DOHH2 (cell line): ENCODE data around the gene BSPRY.
"Not testable (repeated sequence)": the region's sequence is repeated elsewhere in the genome, so short reads cannot be mapped to it uniquely, and the experiment has no call there.

Experiments used
- H3F3A ChIP-seq: fragments of 200-600 bp; sonication (generic), shearing (Covaris generic); 2 replicates; pipeline ENCODE4 v1.6.0; 2016; ENCODE audit warnings: antibody characterized with exemption, mild to moderate bottlenecking; ENCODE audit not compliant: control insufficient read depth, insufficient read depth
- H3K27ac ChIP-seq: fragments of 200-600 bp; sonication (generic); 2 replicates; pipeline ENCODE4 v1.5.1; 2014; ENCODE audit warnings: low read depth, mild to moderate bottlenecking, low read length, moderate library complexity
- H3K27me3 ChIP-seq: fragments of 200-600 bp; sonication (generic); 2 replicates; pipeline ENCODE4 v1.6.1; 2014; ENCODE audit warnings: mild to moderate bottlenecking, low read length, mixed read lengths; ENCODE audit not compliant: control insufficient read depth
- H3K36me3 ChIP-seq: fragments of 200-600 bp; sonication (generic); 2 replicates; pipeline ENCODE4 v1.6.1; 2014; ENCODE audit warnings: mild to moderate bottlenecking, low read length, moderate library complexity, mixed read lengths; ENCODE audit not compliant: control insufficient read depth
- H3K4me1 ChIP-seq: fragments of 200-600 bp; sonication (generic); 2 replicates; pipeline ENCODE4 v1.6.1; 2014; ENCODE audit warnings: mild to moderate bottlenecking, low read length, mixed read lengths; ENCODE audit not compliant: control insufficient read depth
- H3K4me2 ChIP-seq: fragments of 200-600 bp; sonication (generic); 2 replicates; pipeline ENCODE4 v1.6.0; 2014; ENCODE audit warnings: mild to moderate bottlenecking, low read length, moderate library complexity
- H3K4me3 ChIP-seq: fragments of 200-600 bp; sonication (generic); 2 replicates; pipeline ENCODE4 v1.5.1; 2014; ENCODE audit warnings: mild to moderate bottlenecking, low read length, mixed read lengths
- H3K79me2 ChIP-seq: fragments of 200-600 bp; sonication (generic); 2 replicates; pipeline ENCODE4 v1.6.1; 2014; ENCODE audit warnings: mild to moderate bottlenecking, low read length, mixed read lengths; ENCODE audit not compliant: control insufficient read depth
- H3K9me2 ChIP-seq: fragments of 200-600 bp; sonication (generic); replicated peaks from 2 replicates; pipeline ENCODE4 v1.6.1; 2014; ENCODE audit warnings: mild to moderate bottlenecking, low read length, mixed read lengths; ENCODE audit not compliant: control insufficient read depth
- H3K9me3 ChIP-seq: fragments of 200-600 bp; sonication (generic); 2 replicates; pipeline ENCODE4 v1.6.1; 2014; ENCODE audit warnings: antibody characterized with exemption, low read length, mixed read lengths; ENCODE audit not compliant: control insufficient read depth, insufficient read depth
- H4K20me1 ChIP-seq: fragments of 200-600 bp; sonication (generic); 2 replicates; pipeline ENCODE4 v1.6.0; 2014; ENCODE audit warnings: low read depth, mild to moderate bottlenecking, antibody characterized with exemption, low read length, moderate library complexity; ENCODE audit not compliant: control insufficient read depth, insufficient read depth
- EZH2phosphoT487 ChIP-seq: fragments of 200-600 bp; sonication (generic); IDR thresholded peaks from 2 replicates; pipeline ENCODE4 v1.6.1; 2017; ENCODE audit warnings: borderline replicate concordance, mild to moderate bottlenecking, antibody characterized with exemption, low read length, moderate library complexity, mixed read lengths
- TF ChIP-seq, protein P1 (sequence below): fragments of 200-600 bp; sonication (generic); IDR thresholded peaks from one replicate; pipeline ENCODE4 v1.5.1; 2014; ENCODE audit warnings: antibody characterized with exemption, mild to moderate bottlenecking, low read depth, low read length; ENCODE audit not compliant: poor library complexity, severe bottlenecking

BSPRY gene

DNA sequence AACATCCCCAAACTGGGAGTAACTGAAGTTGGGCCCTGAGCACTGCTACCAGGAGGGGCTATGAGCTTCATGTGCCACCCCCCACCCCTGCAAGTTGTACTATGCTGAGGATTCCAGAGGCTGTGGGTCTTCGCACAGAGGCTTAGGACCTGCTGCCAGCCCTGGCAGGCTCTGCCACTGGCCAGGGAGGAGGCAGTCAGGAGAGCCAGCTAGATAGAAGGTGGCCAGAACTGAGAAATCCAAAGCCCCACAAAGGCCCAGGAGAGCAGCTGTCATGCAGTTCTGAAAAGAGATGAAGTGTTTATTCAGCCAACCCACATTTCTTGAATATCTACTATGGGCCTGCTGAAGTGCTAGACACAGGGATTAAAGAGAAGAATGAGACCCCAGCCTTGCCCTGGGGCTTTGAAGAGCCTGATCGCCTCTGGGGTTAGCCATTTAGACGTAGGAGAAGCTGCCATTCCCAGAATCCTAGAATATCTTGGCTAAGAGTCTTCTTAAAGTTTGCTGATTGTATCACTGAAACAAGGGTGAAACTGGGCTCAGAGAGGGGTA lies 50.4 kb downstream of the BSPRY start:
- no peaks in the 10 kb centered on the region for H3K27me3 ChIP-seq
- TF ChIP-seq, protein P1, sequence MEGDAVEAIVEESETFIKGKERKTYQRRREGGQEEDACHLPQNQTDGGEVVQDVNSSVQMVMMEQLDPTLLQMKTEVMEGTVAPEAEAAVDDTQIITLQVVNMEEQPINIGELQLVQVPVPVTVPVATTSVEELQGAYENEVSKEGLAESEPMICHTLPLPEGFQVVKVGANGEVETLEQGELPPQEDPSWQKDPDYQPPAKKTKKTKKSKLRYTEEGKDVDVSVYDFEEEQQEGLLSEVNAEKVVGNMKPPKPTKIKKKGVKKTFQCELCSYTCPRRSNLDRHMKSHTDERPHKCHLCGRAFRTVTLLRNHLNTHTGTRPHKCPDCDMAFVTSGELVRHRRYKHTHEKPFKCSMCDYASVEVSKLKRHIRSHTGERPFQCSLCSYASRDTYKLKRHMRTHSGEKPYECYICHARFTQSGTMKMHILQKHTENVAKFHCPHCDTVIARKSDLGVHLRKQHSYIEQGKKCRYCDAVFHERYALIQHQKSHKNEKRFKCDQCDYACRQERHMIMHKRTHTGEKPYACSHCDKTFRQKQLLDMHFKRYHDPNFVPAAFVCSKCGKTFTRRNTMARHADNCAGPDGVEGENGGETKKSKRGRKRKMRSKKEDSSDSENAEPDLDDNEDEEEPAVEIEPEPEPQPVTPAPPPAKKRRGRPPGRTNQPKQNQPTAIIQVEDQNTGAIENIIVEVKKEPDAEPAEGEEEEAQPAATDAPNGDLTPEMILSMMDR: no peak
- no peak for TF ChIP-seq EZH2phosphoT487
- H3K36me3 ChIP-seq: no peaks in the 10 kb centered on the region
- H3F3A ChIP-seq: peaks cover 5% of the 10 kb centered on the region; the same call in 1 of the 2 replicates
- H4K20me1 ChIP-seq: no peaks in the 10 kb centered on the region
- no peaks in the 10 kb centered on the region for H3K9me2 ChIP-seq
- H3K4me3 ChIP-seq: no peak overlapping the region; the same call in 1 of the 2 replicates
- H3K27ac ChIP-seq: no peak overlapping the region
- H3K79me2 ChIP-seq: peaks cover 3% of the 10 kb centered on the region; the same call in 1 of the 2 replicates
- H3K4me1 ChIP-seq: peaks cover 12% of the 10 kb centered on the region
- peak overlapping the region; percentile 66 for H3K4me2 ChIP-seq
- H3K9me3 ChIP-seq: no peaks in the 10 kb centered on the region

DNA sequence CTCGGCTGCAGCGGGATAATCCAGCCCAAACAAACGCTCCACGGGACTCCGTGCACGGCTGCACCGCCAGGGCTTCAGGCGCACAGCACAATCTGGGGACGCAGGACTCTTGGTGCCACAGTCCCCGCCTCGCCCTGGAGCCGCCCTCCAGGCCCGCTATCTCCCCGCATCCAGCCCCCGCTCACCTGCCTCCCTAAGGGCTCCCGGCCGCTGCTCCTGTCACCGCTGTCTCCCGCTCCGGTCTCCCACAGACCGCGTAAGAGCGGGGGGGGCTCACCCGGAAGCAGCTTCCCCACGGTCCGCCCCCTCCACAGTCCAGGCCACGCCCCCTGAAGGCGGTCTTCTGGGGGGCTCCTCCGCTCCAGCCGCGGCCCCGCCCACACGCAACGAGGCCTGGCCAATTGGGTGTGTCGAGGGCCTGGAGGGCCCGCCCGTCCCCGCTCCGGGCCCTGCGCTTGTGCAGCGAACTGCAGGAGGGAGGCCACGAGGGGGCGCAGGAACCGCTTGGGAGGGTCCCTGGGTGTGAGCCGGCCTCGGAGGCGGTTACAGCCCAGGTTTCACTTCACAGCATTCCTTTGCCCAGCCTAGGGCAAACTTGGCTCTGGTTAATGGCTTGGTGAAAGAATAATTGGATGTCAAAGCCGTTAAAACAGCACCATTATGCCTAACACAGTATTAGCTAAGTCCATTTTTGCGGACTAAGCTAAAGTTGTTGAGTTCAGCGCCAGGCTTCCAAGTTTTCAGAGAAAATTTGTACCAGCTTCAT lies 51.9 kb downstream of the BSPRY start, which contains the start of gene ALAD:
Gene ALAD (minus strand): TSS at position 258 of the 766 bp plus-strand sequence. CDS start 7,725 bp downstream, outside the sequence.
- H3K79me2 ChIP-seq: peaks cover 3% of the 10 kb centered on the region; the same call in 1 of the 2 replicates
- H3F3A ChIP-seq: peaks cover 5% of the 10 kb centered on the region; the same call in 1 of the 2 replicates
- H3K4me1 ChIP-seq: peaks cover 12% of the 10 kb centered on the region
- H4K20me1 ChIP-seq: no peaks in the 10 kb centered on the region
- no peaks in the 10 kb centered on the region for H3K36me3 ChIP-seq
- H3K9me2 ChIP-seq: no peaks in the 10 kb centered on the region
- no peaks in the 10 kb centered on the region for H3K27me3 ChIP-seq
- TF ChIP-seq, protein P1: peak; percentile 85
- TF ChIP-seq EZH2phosphoT487: no peak
- no peak within 1 kb of the TSS for H3K27ac ChIP-seq
- no peaks in the 10 kb centered on the region for H3K9me3 ChIP-seq
- H3K4me2 ChIP-seq: peak within 1 kb of the TSS; percentile 68
- H3K4me3 ChIP-seq: peak within 1 kb of the TSS; percentile 89

DNA sequence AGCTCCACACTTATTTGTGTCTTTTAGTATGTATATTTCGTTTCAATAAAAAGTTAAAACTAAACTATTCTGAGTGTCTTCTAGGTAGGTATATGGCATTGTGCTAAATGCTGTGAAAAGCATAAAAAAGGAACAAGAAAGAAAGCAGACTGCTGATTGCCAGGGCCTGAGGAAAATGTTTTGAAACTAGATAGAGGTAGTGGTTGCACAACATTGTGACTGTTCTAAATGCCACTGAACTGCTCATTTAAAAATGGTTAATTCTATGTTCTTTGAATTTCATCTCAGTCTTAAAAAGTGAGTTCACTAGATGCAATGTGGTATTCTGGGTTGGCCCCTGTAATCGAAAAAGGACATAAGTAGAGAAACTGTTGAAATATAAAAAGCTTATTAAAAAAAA lies 54.3 kb downstream of the BSPRY start:
- Histone ChIP-seq H3K27me3 (no peaks in the 10 kb centered on the region), H3K9me3 (no peaks in the 10 kb centered on the region), H3K36me3 (peaks cover 17% of the 10 kb centered on the region), H3F3A (peaks cover 21% of the 10 kb centered on the region), H4K20me1 (no peaks in the 10 kb centered on the region), H3K4me2 (no peak overlapping the region), H3K27ac (no peak overlapping the region), H3K9me2 (no peaks in the 10 kb centered on the region), H3K4me1 (peaks cover 28% of the 10 kb centered on the region), H3K79me2 (peaks cover 18% of the 10 kb centered on the region), H3K4me3 (no peak overlapping the region)
- no peak for TF ChIP-seq EZH2phosphoT487
- TF ChIP-seq, protein P1: no peak

DNA sequence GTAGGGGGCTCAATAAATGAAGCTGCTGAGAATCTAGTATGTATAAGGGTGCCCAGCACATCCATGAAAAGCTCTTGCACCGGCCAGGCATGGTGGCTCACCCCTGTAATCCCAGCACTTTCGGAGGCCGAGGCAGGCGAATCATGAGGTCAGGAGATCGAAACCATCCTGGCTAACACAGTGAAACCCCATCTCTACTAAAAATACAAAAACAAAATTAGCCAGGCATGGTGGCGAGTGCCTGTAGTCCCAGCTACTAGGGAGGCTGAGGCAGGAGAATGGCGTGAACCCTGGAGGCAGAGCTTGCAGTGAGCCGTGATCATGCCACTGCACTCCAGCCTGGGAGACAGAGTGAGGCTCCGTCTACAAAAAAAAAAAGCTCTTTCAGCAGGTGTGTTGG lies 57.0 kb downstream of the BSPRY start:
- not testable (repeated sequence) for H3K27ac ChIP-seq, H4K20me1 ChIP-seq, H3K9me3 ChIP-seq, H3K9me2 ChIP-seq, H3K27me3 ChIP-seq, H3K4me3 ChIP-seq, H3K4me2 ChIP-seq
- Histone ChIP-seq H3K4me1 (peaks cover 29% of the 10 kb centered on the region), H3F3A (peaks cover 23% of the 10 kb centered on the region), H3K36me3 (peaks cover 35% of the 10 kb centered on the region), H3K79me2 (peaks cover 36% of the 10 kb centered on the region)
